Uterus (tissue), 2 donors: ENCODE measurements around the gene XRN2.

Experiments used
- POLR2A ChIP-seq, 2 donors: fragments of 450-650 bp; IDR thresholded peaks; one replicate each; pipeline ENCODE4 v1.6.1; 2016; ENCODE audit warnings: antibody characterized with exemption in 2 of 2, mild to moderate bottlenecking in 1 of 2, moderate library complexity in 1 of 2
- TF ChIP-seq, protein P1 (sequence below), 4 experiments: fragments of 200-600 bp in 2 of 4; fragments of 450-650 bp in 2 of 4; sonication (generic) in 2 of 4; IDR thresholded peaks; one replicate each; pipeline ENCODE4 v1.5.1; 2016 to 2019; ENCODE audit warnings: antibody characterized with exemption in 4 of 4, mild to moderate bottlenecking in 2 of 4, moderate library complexity in 1 of 4

DNA sequence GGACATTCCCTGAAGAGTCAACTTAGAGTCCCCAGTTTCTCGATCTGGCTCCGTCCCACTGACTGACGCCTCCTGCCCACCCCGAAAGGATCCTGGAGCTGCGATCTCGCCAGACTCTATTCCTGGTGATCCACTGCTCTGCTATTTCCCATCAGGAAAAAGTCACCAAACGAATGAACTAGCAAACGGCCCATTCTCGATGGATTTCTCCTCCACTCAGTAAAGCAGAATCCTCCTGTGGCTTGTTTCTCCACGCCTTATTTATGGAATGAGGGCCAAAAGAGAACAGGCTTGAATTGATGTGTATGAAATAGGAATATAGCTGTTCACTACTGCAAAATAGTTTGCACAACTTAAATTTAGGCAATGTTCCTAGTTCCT, 88.8 kb downstream of the XRN2 start:
- TF ChIP-seq, protein P1, sequence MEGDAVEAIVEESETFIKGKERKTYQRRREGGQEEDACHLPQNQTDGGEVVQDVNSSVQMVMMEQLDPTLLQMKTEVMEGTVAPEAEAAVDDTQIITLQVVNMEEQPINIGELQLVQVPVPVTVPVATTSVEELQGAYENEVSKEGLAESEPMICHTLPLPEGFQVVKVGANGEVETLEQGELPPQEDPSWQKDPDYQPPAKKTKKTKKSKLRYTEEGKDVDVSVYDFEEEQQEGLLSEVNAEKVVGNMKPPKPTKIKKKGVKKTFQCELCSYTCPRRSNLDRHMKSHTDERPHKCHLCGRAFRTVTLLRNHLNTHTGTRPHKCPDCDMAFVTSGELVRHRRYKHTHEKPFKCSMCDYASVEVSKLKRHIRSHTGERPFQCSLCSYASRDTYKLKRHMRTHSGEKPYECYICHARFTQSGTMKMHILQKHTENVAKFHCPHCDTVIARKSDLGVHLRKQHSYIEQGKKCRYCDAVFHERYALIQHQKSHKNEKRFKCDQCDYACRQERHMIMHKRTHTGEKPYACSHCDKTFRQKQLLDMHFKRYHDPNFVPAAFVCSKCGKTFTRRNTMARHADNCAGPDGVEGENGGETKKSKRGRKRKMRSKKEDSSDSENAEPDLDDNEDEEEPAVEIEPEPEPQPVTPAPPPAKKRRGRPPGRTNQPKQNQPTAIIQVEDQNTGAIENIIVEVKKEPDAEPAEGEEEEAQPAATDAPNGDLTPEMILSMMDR (IDR thresholded peaks at IDR 0.05), result no peak
- no peak for TF ChIP-seq POLR2A (IDR thresholded peaks at IDR 0.05)
